ENCODE measurements around the gene LPAR1. TPM values are rescaled to one million over a fixed set of nuclear protein-coding genes. Genes with fewer than 3 reads are reported as not detected.

LPAR1 gene
- total and polyA plus RNA-seq, 2 donors (not counting 1 experiment from before 2014, with no cell fraction given), result 0.06 TPM; not detected in 1

DNA sequence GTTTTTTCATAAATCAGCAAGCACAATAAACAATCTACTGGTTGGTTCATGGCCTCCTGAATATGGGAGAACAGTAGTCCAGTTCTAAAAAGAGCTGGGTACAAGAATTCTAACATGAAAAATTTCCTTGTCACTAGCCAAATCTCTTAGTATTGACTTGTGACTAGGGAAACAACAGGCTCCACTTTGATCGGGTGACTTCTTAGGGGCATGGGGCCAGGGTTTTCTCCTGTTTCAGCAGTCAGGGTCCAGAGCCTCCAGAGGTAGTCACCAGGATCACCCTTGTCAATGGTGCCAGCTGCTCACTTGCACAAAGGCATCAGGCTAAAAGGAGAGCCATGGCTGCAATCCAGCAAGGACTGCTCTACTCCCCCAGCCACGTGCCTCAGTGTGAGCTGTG is 38.1 kb downstream of the LPAR1 start:
- H3K36me3 ChIP-seq (replicated peaks in 1 of 2; ENCODE audit: control extremely low read depth in 1 of 2, control insufficient read depth in 1 of 2, extremely low read depth in 1 of 2, insufficient read depth in 2 of 2, low read length in 1 of 2), result no peaks in the 10 kb centered on the region
- no peaks in the 10 kb centered on the region for H3K27me3 Mint-ChIP-seq
- no peak overlapping the region for H2AFZ ChIP-seq (ENCODE audit: insufficient read depth, low read depth, low read length, poor library complexity, severe bottlenecking)
- ChIA-PET POLR2A (no interaction called here), CTCF (no interaction called here)
- H3K4me1 Mint-ChIP-seq, result peaks cover 4% of the 10 kb centered on the region
- no peak for DNase-seq
- no peak overlapping the region for H3K4me2 ChIP-seq (replicated peaks; ENCODE audit: low read depth, low read length, poor library complexity, severe bottlenecking)
- TF ChIP-seq EZH2 (IDR thresholded peaks at IDR 0.05; ENCODE audit: borderline replicate concordance, insufficient read depth, low read depth, low read length, poor library complexity, severe bottlenecking), result no peak
- TF ChIP-seq, protein P1, sequence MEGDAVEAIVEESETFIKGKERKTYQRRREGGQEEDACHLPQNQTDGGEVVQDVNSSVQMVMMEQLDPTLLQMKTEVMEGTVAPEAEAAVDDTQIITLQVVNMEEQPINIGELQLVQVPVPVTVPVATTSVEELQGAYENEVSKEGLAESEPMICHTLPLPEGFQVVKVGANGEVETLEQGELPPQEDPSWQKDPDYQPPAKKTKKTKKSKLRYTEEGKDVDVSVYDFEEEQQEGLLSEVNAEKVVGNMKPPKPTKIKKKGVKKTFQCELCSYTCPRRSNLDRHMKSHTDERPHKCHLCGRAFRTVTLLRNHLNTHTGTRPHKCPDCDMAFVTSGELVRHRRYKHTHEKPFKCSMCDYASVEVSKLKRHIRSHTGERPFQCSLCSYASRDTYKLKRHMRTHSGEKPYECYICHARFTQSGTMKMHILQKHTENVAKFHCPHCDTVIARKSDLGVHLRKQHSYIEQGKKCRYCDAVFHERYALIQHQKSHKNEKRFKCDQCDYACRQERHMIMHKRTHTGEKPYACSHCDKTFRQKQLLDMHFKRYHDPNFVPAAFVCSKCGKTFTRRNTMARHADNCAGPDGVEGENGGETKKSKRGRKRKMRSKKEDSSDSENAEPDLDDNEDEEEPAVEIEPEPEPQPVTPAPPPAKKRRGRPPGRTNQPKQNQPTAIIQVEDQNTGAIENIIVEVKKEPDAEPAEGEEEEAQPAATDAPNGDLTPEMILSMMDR (IDR thresholded peaks at IDR 0.05), result no peak
- 94% methylated on average over 2 of the region's 2 CpGs for WGBS (ENCODE audit: insufficient coverage)
- no peaks in the 10 kb centered on the region for H3K79me2 ChIP-seq (ENCODE audit: control insufficient read depth, insufficient read depth, low read length)
- no peaks in the 10 kb centered on the region for H3K4me1 ChIP-seq (ENCODE audit: control insufficient read depth in 2 of 2, insufficient read depth in 2 of 2, low read length in 2 of 2)
- H3K9me3 Mint-ChIP-seq (ENCODE audit: insufficient read depth), result no peaks in the 10 kb centered on the region
- no peak overlapping the region for H3K27ac Mint-ChIP-seq
- no peak overlapping the region for H3K9ac ChIP-seq (ENCODE audit: low read length)
- H3K4me3 ChIP-seq (ENCODE audit: control extremely low read depth in 1 of 5, extremely low read depth in 1 of 5, insufficient read depth in 1 of 5, low read depth in 2 of 5, low read length in 4 of 5), result no peak overlapping the region
- no peaks in the 10 kb centered on the region for H4K20me1 ChIP-seq (ENCODE audit: control insufficient read depth, insufficient read depth, low read length, poor library complexity, severe bottlenecking)
- H3K27ac ChIP-seq (ENCODE audit: low read length in 2 of 2), result no peak overlapping the region
- no peaks in the 10 kb centered on the region for H3K27me3 ChIP-seq (replicated peaks in 1 of 4; ENCODE audit: control extremely low read depth in 1 of 4, control insufficient read depth in 3 of 4, insufficient read depth in 4 of 4, low read length in 3 of 4)
- no peak for ATAC-seq (ENCODE audit: low read depth)
- H3K4me3 Mint-ChIP-seq, result no peak overlapping the region
- intact Hi-C loops (cut with micrococcal nuclease), result no loop called here
- H3K9me3 ChIP-seq (ENCODE audit: control extremely low read depth in 1 of 3, control insufficient read depth in 2 of 3, insufficient read depth in 1 of 3, low read length in 2 of 3), result peaks cover 0 to 3% (median 0%) of the 10 kb centered on the region in 3 donors

DNA sequence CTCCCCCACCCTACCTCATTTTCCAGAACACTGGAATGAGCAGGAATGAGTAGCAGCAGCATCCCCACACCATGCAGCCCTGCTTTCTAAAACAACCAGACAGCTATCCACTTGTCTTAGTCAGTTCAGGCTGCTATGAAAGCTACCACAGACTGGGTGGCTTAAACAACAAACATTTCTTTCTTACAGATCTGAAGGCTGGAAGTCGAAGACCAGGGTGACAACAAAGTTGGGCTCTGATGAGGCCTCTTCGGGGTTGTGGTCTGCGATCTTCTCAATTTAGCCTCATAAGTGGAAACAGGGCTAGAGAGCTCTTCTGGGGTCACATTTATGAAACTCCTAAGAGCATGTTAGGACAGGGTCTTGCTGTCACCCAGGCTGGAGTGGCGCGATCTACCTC is 38.9 kb downstream of the LPAR1 start:
- Mint-ChIP-seq H3K27ac (no peak overlapping the region), H3K9me3 (ENCODE audit: insufficient read depth) (no peaks in the 10 kb centered on the region), H3K4me1 (peaks cover 4% of the 10 kb centered on the region), H3K27me3 (no peaks in the 10 kb centered on the region), H3K4me3 (no peak overlapping the region)
- ChIA-PET POLR2A (no interaction called here), CTCF (no interaction called here)
- Histone ChIP-seq H3K79me2 (ENCODE audit: control insufficient read depth, insufficient read depth, low read length) (no peaks in the 10 kb centered on the region), H3K4me1 (ENCODE audit: control insufficient read depth in 2 of 2, insufficient read depth in 2 of 2, low read length in 2 of 2) (no peaks in the 10 kb centered on the region), H2AFZ (ENCODE audit: insufficient read depth, low read depth, low read length, poor library complexity, severe bottlenecking) (no peak overlapping the region), H3K36me3 (replicated peaks in 1 of 2; ENCODE audit: control extremely low read depth in 1 of 2, control insufficient read depth in 1 of 2, extremely low read depth in 1 of 2, insufficient read depth in 2 of 2, low read length in 1 of 2) (no peaks in the 10 kb centered on the region), H3K27ac (ENCODE audit: low read length in 2 of 2) (no peak overlapping the region), H3K4me3 (ENCODE audit: control extremely low read depth in 1 of 5, extremely low read depth in 1 of 5, insufficient read depth in 1 of 5, low read depth in 2 of 5, low read length in 4 of 5) (no peak overlapping the region), H4K20me1 (ENCODE audit: control insufficient read depth, insufficient read depth, low read length, poor library complexity, severe bottlenecking) (no peaks in the 10 kb centered on the region), H3K27me3 (replicated peaks in 1 of 4; ENCODE audit: control extremely low read depth in 1 of 4, control insufficient read depth in 3 of 4, insufficient read depth in 4 of 4, low read length in 3 of 4) (no peaks in the 10 kb centered on the region), H3K9ac (ENCODE audit: low read length) (no peak overlapping the region), H3K4me2 (replicated peaks; ENCODE audit: low read depth, low read length, poor library complexity, severe bottlenecking) (no peak overlapping the region), H3K9me3 (ENCODE audit: control extremely low read depth in 1 of 3, control insufficient read depth in 2 of 3, insufficient read depth in 1 of 3, low read length in 2 of 3) (no peaks in the 10 kb centered on the region)
- ATAC-seq (ENCODE audit: low read depth) (no peak), DNase-seq (no peak)
- intact Hi-C loops (cut with micrococcal nuclease), result no loop called here
- 85% methylated on average over 3 of the region's 5 CpGs for WGBS (ENCODE audit: insufficient coverage)
- TF ChIP-seq, protein P1 (IDR thresholded peaks at IDR 0.05), result no peak
- TF ChIP-seq EZH2 (IDR thresholded peaks at IDR 0.05; ENCODE audit: borderline replicate concordance, insufficient read depth, low read depth, low read length, poor library complexity, severe bottlenecking), result no peak

Measured in B cell (primary cell).